GM18511 (cell line): Measurements from ENCODE around the gene DNAJB8.

ENCODE experiments used
- ATAC-seq: cut with Tn5 transposase; IDR thresholded peaks from one replicate; pipeline ENCODE4 v1.9.1; 2021; ENCODE audit warnings: mild to moderate bottlenecking, moderate library complexity; ENCODE audit not compliant: unreplicated experiment

DNAJB8 gene

GRCh38 chr3:128452120-128452519 lies 14.6 kb downstream of the DNAJB8 start:
- ATAC-seq: no peak

GRCh38 chr3:128449111-128449638 lies 17.5 kb downstream of the DNAJB8 start:
- ATAC-seq: no peak

GRCh38 chr3:128448491-128448890 lies 18.2 kb downstream of the DNAJB8 start:
- ATAC-seq: no peak

- ATAC-seq: no peak
Observed at GRCh38 chr3:128447561-128448013, 19.1 kb downstream of the DNAJB8 start.

GRCh38 chr3:128446821-128447220 lies 19.9 kb downstream of the DNAJB8 start:
- no peak for ATAC-seq

- ATAC-seq: no peak
Observed at GRCh38 chr3:128445357-128445756, 21.3 kb downstream of the DNAJB8 start.

GRCh38 chr3:128443771-128444170 lies 22.9 kb downstream of the DNAJB8 start:
- ATAC-seq: no peak

- ATAC-seq: no peak
Observed at GRCh38 chr3:128442949-128443348, 23.7 kb downstream of the DNAJB8 start.

- ATAC-seq: no peak
Observed at GRCh38 chr3:128442070-128442469, 24.6 kb downstream of the DNAJB8 start.

GRCh38 chr3:128439226-128439625 lies 27.5 kb downstream of the DNAJB8 start:
- no peak for ATAC-seq

GRCh38 chr3:128438488-128439072 lies 28.1 kb downstream of the DNAJB8 start:
- ATAC-seq: no peak

- no peak for ATAC-seq
Observed at GRCh38 chr3:128436214-128436613, 30.5 kb downstream of the DNAJB8 start.

GRCh38 chr3:128435561-128435960 lies 31.1 kb downstream of the DNAJB8 start:
- ATAC-seq: no peak

GRCh38 chr3:128435058-128435457 lies 31.6 kb downstream of the DNAJB8 start:
- no peak for ATAC-seq

- no peak for ATAC-seq
Observed at GRCh38 chr3:128434524-128434923, 32.2 kb downstream of the DNAJB8 start.

GRCh38 chr3:128433837-128434165 lies 32.9 kb downstream of the DNAJB8 start:
- no peak for ATAC-seq

GRCh38 chr3:128432971-128433836 lies 33.5 kb downstream of the DNAJB8 start:
- ATAC-seq: no peak

- ATAC-seq: no peak
Observed at GRCh38 chr3:128432301-128432970, 34.3 kb downstream of the DNAJB8 start.

GRCh38 chr3:128431803-128432300 lies 34.8 kb downstream of the DNAJB8 start:
- no peak for ATAC-seq

GRCh38 chr3:128430731-128431130 lies 36.0 kb downstream of the DNAJB8 start:
- no peak for ATAC-seq

GRCh38 chr3:128430301-128430700 lies 36.4 kb downstream of the DNAJB8 start:
- no peak for ATAC-seq
